H1 (cell line): ENCODE data around the gene TCF7L2.

Source experiments
- EZH2 ChIP-seq: fragments of 200-600 bp; sonication (generic); IDR thresholded peaks from 2 replicates; pipeline ENCODE4 v1.7.1; 2012; ENCODE audit warnings: low read depth, mild to moderate bottlenecking, moderate library complexity, low read length, inconsistent platforms; ENCODE audit not compliant: severe bottlenecking
- TF ChIP-seq, protein P1 (sequence below), 3 experiments: IDR thresholded peaks; 1 replicate in 2 of 3; 2 replicates in 1 of 3; pipeline versions ENCODE4 v1.5.1 to v1.6.1; 2011; ENCODE audit warnings: low read length in 3 of 3, mild to moderate bottlenecking in 3 of 3, inconsistent platforms in 2 of 3, low read depth in 1 of 3, moderate library complexity in 1 of 3; ENCODE audit not compliant: insufficient read depth in 1 of 3; ENCODE audit errors: control extremely low read depth in 1 of 3

DNA sequence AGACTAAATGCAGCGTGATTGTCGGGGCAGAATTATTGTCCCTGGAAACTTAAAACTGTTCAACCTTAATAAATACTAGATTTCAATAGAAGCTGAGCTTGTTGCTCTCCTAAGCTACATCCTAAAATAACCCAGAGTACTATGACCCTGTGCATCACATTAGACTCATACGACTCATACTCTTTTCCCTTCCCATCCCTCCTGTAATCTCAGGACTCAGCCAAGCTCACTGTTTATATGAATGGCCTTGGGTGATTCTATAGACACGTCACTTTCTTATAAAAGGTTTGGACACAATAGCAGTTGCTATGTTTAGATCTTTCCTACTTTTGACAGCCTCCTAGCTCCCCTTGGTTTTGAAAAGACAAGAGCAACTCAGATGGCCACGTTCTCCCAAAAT, 17.2 kb downstream of the TCF7L2 start:
- no peak for TF ChIP-seq EZH2
- TF ChIP-seq, protein P1, sequence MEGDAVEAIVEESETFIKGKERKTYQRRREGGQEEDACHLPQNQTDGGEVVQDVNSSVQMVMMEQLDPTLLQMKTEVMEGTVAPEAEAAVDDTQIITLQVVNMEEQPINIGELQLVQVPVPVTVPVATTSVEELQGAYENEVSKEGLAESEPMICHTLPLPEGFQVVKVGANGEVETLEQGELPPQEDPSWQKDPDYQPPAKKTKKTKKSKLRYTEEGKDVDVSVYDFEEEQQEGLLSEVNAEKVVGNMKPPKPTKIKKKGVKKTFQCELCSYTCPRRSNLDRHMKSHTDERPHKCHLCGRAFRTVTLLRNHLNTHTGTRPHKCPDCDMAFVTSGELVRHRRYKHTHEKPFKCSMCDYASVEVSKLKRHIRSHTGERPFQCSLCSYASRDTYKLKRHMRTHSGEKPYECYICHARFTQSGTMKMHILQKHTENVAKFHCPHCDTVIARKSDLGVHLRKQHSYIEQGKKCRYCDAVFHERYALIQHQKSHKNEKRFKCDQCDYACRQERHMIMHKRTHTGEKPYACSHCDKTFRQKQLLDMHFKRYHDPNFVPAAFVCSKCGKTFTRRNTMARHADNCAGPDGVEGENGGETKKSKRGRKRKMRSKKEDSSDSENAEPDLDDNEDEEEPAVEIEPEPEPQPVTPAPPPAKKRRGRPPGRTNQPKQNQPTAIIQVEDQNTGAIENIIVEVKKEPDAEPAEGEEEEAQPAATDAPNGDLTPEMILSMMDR (IDR thresholded peaks at IDR 0.05; ENCODE audit: control extremely low read depth in 1 of 3, insufficient read depth in 1 of 3, low read depth in 1 of 3, low read length in 3 of 3): no peak
